Activated T-cell treated with anti-CD3 and anti-CD28 coated beads, Interleukin-2, amount 50 U/mL, for 1 hour (primary cell): ENCODE results near the gene KIAA1191.
"Not testable (repeated sequence)": the region's sequence is repeated elsewhere in the genome, so short reads cannot be mapped to it uniquely, and the experiment has no call there.

Experiments used
- DNase-seq: peaks from one replicate; pipeline ENCODE4 v3.0.0-alpha.2; 2020

KIAA1191 gene

GRCh38 chr5:176305356-176305755 is 56.2 kb downstream of the KIAA1191 start:
- not testable (repeated sequence) for DNase-seq
